GM19452 (cell line): ENCODE data around the gene PPM1N.
A peak's percentile ranks its signal among the peaks of the same experiment; 100 is the strongest.

ENCODE experiments used
- ATAC-seq: cut with Tn5 transposase; IDR thresholded peaks from one replicate; pipeline ENCODE4 v1.9.1; 2021; ENCODE audit not compliant: unreplicated experiment

The PPM1N gene, protein sequence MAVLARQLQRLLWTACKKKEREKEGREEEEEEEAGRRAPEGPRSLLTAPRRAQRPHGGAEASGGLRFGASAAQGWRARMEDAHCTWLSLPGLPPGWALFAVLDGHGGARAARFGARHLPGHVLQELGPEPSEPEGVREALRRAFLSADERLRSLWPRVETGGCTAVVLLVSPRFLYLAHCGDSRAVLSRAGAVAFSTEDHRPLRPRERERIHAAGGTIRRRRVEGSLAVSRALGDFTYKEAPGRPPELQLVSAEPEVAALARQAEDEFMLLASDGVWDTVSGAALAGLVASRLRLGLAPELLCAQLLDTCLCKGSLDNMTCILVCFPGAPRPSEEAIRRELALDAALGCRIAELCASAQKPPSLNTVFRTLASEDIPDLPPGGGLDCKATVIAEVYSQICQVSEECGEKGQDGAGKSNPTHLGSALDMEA

DNA sequence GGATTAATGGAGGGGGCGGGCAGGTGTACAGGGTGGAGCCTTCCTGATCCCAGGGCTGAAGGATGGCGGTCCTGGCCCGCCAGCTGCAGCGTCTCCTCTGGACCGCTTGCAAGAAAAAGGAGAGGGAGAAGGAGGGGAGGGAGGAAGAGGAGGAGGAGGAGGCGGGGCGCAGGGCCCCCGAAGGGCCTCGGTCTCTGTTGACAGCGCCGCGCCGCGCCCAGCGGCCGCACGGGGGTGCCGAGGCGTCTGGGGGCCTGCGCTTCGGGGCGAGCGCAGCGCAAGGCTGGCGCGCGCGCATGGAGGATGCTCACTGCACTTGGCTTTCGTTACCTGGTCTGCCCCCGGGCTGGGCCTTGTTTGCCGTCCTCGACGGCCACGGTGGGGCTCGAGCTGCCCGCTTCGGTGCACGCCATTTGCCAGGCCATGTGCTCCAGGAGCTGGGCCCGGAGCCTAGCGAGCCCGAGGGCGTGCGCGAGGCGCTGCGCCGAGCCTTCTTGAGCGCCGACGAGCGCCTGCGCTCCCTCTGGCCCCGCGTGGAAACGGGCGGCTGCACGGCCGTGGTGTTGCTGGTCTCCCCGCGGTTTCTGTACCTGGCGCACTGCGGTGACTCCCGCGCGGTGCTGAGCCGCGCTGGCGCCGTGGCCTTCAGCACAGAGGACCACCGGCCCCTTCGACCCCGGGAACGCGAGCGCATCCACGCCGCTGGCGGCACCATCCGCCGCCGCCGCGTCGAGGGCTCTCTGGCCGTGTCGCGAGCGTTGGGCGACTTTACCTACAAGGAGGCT is at the start of gene PPM1N:
Gene PPM1N (plus strand): TSS at position 33 of the 785 bp plus-strand sequence. CDS start 30 bp downstream, at position 63.
- no peak for ATAC-seq

DNA sequence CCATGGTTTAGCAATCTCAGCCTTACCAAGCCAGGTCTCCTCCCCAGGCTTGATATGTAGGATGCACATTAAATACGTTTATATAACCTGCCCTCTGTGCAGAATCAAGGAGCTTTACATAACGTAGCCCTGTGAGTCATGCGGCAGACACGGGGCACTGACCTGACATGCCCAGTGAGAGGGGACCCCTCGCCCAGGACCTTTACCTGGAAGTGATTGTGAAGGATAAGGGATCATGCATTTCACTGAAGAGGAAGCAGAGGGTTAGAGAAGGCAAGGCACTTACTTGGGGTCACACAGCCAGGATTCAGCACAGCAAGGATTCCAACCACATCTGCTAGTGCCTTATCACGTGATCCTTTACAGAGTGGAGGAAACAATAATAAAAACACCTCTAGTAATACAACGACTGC is 49.4 kb upstream of the PPM1N start:
- no peak for ATAC-seq

DNA sequence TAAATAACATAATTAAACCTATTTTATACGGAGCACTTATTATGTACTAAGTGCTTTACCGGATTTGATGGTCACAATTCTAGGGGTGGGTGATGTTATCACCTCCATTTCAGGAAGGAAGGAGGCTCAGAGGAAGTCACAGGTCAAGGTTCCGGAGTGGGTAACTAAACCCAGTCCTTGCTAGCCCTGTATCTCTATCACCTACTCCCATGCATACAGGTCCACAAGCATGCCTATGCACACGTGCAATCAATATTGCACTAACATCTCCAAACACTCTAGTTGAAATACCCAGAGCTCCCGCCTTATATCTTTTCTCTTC is 48.3 kb upstream of the PPM1N start:
- ATAC-seq: no peak

DNA sequence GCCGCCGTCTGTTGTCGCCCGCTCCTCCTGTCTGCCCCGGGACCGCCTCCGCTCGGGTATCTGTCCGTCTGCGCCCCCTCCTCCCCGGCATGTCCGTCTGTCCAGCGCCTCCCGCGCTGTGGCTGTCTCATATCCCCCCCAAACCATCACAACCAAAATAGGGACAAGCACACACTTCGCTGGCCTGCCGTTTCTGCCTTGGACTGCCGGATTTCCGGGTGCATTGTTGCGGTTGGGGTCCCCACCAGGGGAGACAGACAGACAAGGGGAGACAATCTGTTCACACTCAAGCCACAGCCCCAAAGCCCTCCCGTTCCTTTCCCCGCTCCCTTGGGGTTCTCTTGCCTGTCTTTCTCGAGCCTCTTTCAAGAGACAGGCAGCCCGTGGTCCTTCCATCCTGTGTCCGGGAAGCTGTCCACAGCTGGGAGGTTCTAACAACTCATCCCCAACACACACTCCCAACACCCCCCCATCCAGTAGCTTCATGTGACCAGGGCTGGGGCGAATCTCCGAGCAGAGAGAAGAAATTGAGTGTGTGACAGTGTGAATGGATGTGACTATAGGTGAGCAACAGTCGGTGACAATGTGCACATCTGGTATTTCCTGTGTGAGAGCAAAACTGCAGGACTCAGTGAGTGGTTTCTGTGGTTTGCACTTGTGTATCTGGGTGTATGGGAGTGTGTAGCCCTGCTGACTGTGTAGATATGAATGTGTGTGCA is 47.0 kb upstream of the PPM1N start:
- no peak for ATAC-seq

DNA sequence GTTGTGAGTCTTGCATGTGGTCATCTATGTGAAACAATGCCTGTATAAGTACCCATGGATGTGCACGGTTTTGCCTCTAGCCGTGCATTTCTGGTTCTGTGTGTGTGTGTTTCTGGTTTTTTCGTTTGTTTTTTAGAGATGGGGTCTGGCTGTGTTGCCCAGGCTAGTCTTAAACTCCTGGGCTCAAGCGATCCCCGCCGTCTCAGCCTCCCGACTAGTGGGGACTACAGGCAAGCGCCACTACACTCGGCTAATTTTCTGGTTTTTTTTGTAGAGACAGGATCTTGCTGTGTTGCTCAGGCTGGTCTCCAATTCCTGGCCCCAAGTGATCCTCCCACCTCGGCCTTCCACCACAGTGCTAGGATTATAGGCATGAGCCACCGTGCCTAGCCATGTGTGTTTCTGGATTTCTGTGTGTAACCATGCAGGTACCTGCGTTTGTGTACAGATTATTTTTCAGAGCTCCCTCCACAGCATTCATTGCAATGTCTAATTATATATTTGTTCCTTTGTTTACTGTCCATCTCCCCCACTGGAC is 46.3 kb upstream of the PPM1N start:
- no peak for ATAC-seq

DNA sequence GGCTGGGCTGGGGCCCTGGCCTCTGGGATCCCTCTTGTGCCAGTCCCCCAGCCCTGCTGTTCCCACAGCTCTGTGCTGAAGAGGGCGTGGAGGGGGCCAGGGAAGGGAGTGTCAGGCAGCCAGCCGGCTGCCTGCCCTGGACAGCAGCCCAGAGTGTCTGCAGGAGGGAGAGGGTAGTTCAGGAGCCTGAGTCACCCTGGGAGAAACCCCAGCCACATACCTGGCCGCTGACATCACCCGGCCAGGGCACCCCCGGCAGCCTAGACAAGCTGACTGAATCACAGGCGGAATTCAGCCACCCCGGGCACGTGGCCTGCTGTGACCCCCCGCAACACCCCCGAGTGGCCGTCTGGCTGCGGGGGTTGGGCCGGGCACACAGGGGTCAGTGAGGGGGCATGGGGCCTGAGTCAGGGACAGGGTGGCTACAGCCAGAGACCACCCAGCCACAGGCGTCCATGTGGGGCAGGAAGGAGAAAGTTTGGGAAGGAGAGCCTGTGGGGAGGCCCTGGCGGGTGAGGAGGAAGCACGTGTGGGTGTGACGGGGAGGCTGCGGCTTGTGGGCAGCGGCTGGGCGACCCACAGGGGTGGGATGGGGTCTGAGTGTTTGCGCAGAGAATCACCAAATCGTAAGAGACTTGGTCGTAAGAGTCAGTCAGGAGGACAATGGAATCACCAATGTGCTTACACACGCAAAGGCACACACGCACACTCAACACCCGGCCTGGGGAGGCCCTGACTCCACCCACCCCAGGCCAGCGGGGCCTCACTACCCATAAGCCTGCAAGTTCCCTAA is 42.3 kb upstream of the PPM1N start:
- ATAC-seq: no peak

DNA sequence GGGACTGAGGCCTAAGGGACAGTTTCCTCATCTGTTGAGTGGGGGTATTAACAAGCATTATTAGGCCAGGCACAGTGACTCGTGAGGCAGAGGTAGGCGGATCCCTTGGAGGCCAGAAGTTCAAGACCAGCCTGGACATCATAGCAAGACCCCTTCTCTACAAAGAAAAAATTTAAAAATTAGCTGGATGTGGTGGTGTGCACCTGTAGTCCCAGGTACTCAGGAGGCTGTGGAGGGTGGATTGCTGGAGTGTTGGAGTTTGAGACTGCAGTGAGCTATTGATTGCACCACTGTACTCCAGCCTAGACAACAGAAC is 41.8 kb upstream of the PPM1N start:
- ATAC-seq: no peak

DNA sequence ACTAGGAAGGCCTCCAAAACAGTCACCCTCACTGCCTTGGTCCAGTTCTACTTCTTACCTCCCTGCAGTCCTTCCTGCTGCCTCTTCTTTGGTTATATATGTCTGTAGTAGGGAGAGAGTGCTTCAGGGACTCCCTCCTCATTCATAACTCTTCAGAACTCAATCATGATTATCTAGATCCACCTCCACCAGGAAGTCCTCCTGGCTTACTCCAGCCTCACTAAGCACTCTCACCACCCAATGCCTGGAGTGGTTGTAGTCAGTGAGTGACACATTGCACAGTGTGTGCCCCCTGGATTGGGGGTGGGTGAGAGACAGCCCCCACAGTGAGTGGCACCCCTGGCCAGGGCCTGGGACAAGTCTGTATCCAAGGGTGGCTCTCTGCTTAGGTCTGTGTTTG is 40.5 kb upstream of the PPM1N start:
- ATAC-seq: no peak

DNA sequence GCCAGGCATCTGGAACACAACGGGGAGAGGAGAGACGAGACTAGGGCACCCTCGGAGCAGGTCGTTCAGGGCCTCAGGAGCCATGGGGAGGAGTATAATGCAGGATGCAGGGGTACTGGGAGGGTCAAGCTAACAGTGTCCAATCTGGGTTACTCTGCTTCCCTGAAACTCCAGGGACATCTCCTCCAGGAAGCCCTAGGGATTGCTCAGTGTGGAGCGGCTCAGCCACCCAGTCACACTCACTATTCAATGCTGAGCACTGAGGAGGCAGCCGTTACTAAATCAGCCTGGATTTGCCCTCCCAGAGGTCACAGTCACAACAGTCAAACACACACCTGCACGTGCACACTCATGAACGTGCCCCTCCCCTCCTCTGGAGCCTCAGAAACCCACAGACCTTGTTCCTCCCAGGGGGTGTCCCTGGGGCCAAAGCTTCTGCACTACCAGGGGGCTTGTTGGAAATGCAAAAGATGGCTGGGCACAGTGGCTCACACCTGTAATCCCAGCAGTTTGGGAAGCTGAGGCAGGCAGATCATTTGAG is 37.4 kb upstream of the PPM1N start:
- no peak for ATAC-seq

DNA sequence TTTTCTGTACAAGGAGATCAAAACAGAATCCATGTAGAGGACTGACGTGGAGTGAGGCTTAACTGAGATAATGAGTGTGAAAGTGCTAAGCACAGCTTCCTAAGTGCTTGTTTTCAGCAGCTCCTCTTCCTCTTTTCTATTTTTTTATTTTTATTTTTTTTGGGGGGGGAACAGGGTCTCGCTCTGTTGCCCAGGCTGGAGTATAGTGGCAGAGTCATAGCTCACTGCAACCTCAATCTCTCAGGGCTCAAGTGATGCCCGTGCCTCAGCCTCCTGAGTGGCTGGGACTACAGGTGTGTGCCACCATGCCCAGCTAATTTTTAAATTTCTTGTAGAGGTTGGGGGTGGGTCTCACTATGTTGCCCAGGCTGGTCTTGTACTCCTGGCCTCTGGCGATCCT is 36.1 kb upstream of the PPM1N start:
- ATAC-seq: no peak

DNA sequence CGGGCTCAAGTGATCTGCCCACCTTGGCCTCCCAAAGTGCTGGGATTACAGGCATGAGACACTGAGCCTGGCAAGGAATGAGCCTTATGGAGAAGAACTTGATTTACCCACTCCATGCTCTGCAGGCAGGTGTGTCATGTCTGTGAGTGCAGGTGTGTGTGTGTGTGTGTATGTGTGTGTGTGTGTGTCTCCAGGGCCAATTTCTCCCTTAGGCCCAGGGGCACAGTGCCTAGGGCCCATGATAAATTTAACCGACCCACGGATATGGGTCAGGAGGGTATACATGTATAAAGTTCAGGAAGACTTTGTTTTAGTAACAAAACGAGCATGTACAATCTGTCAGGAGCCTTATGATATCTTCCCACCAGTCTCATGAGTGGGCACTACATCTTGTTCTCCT is 35.0 kb upstream of the PPM1N start:
- no peak for ATAC-seq

DNA sequence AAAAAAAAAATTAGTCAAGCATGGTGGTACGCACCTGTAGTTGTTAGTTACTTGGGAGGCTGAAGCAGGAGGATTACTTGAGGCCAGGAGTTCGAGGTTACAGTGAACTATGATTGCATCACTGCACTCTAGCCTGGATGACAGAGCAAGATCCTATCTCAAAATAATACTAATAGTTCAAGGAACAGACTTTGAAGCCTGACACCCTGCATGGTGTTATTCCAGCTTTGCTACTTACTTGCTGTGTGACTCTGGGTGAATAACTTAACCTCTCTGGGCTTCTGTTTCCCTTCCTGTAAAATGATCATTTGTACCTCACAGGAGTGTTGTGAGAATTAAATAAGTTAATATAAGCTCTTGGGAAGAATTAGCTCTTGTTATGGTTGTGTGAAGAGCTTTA is 34.0 kb upstream of the PPM1N start:
- ATAC-seq: no peak

DNA sequence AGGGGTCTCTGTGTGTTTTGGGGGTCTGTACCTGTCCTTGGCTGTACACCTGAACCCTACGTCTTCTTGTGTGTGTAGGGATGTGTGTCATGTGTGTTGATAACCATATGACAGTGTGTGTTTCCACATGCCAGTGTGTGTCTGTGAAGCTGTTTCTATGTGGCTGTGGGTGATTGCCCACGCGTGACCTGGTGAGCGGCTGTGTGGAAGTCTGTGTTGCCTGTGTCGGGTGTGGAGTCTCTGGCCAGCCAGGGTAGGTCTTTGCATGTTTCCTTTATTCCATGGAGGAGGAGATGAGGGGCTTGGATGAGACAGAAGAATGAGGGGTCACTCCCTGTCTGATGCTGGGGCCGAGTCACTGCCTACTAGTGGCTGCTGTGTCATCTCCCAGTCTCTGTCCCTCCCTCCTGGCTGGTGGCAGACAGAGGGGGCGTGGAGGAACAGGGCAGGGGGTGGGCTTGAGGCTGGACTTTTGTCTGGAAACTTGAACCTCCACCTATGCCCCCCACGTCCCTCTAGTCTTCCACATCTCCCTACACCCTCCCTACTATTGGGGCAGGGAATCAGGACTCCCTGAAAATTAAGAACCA is 33.3 kb upstream of the PPM1N start:
- no peak for ATAC-seq

DNA sequence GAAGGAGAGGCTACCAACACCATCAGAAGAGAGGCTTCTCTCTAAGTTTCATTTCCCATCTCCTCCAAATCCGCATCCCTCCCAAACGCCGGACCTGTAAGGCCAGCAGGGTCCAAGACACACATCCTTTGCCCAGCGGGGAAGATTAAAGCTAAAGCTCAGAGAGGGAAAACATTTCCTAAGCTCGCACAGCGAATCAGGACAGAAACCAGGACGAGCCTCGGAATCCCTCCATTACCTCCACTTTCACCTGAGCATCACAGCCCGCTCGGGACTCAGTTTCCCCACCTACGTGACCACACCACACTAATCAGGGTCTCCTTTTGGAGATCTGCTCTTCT is 31.2 kb upstream of the PPM1N start:
- no peak for ATAC-seq

DNA sequence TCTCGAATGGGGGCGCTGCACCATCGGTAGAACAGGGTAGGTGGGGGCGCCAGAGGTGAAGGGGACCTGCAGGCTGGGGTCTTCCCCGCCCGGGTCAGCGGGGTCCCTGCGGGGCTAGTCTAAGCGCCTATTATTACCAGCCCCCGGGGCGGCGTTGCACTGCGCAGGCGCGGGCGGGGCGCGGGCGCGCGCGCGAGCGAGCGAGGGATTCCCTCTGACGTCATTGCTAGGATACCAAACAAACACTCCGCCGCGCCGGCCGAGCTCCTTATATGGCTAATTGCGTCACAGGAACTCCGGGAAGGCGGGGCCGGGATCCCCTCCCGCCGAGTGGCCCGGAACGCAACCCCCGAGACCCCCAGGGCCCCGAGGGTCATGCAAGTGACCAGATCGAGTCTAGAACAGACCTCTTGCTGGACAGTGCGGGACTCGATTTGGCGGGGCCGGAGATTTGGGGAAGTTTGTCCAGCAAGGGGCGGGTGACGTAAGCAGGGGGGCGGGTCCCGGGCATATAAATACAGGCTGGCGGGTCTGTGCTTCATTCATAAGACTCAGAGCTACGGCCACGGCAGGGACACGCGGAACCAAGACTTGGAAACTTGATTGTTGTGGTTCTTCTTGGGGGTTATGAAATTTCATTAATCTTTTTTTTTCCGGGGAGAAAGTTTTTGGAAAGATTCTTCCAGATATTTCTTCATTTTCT is 30.6 kb upstream of the PPM1N start, which contains the start of gene FOSB:
Gene FOSB (plus strand): TSS at position 541 of the 703 bp plus-strand sequence. CDS start 591 bp downstream, outside the sequence.
- ATAC-seq: peak; percentile 47

DNA sequence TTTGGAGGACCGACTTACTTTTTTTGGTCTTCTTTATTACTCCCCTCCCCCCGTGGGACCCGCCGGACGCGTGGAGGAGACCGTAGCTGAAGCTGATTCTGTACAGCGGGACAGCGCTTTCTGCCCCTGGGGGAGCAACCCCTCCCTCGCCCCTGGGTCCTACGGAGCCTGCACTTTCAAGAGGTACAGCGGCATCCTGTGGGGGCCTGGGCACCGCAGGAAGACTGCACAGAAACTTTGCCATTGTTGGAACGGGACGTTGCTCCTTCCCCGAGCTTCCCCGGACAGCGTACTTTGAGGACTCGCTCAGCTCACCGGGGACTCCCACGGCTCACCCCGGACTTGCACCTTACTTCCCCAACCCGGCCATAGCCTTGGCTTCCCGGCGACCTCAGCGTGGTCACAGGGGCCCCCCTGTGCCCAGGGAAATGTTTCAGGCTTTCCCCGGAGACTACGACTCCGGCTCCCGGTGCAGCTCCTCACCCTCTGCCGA is 30.0 kb upstream of the PPM1N start:
- ATAC-seq: no peak

DNA sequence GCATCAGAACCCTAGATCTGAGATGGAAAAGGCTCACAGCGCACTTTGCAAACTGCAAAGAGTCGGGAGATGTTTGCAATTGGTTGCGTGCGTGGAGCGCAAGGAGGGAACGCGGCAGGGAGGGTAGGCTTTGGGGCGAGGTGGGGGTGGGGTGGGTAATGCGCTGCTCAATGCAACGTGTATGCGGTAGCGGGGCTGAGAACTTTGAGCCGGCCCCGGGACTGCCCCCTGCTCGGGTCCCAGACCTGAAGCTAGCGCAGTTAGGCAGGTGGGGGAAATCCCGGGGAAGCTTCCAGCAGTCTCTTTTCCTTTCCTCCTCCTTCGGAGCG is 29.5 kb upstream of the PPM1N start:
- peak; percentile 21 for ATAC-seq

DNA sequence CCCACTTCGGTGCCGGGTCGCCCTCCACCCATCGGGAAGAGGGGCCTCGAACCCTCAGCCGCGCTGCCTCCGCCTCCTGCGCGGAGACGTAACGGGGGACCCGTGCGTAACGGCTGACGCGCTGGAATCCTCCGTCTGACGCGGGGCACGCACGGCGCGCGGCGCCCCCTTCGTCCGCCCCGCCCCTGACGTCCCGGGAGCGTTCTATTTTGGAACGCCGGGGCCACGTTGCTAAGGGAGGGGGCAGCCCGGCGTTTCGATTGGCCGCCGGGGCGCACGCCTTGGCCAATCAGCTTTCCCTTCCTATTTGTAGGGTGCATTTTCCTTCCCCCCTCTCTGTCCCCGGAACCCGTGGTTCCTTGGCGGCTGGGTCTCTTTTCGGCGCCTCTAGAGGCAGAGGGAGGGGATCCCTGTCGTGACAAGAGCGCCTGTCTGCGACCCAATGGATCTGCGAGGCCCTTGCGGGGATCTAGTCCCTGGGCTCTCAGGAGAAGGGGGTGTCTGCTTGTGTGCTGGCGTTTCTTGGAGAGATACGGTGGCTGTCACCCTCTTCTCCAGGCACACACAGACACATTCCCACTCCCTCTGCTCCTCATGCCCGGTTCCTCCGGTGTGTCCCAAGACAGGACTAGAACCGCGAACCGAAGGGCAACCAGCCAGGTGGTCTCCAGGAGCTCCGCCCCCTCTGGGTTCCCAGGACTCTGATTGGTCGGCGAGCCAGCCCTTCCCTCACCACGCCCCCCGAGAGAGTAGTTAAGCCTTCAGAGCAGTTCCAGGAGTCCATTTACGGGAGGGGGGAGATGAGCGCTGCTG is 28.9 kb upstream of the PPM1N start:
- peak; percentile 63 for ATAC-seq
